GM12873 (cell line): ENCODE results near the gene DHRS11.

Source experiments
- CTCF ChIP-seq: IDR thresholded peaks from 2 replicates; pipeline ENCODE4 v1.5.1; 2012; ENCODE audit warnings: low read depth, mild to moderate bottlenecking, moderate library complexity, low read length, control low read depth; ENCODE audit not compliant: insufficient read depth; ENCODE audit errors: missing control alignments

DHRS11 gene

GRCh38 chr17:36643086-36643685 is 51.5 kb downstream of the DHRS11 start:
- TF ChIP-seq CTCF, result no peak

GRCh38 chr17:36645422-36645821 is 53.7 kb downstream of the DHRS11 start:
- no peak for TF ChIP-seq CTCF

- no peak for TF ChIP-seq CTCF
Measured at GRCh38 chr17:36647636-36648035, 56.0 kb downstream of the DHRS11 start.

- no peak for TF ChIP-seq CTCF
Measured at GRCh38 chr17:36650096-36650775, 58.6 kb downstream of the DHRS11 start.
